Activated T-cell treated with anti-CD3 and anti-CD28 coated beads, Interleukin-2, amount 50 U/mL, for 1 hour (primary cell): Measurements from ENCODE around the gene IL20RB.
"Not testable (repeated sequence)": the region's sequence is repeated elsewhere in the genome, so short reads cannot be mapped to it uniquely, and the experiment has no call there.

ENCODE experiments used
- DNase-seq: peaks from one replicate; pipeline ENCODE4 v3.0.0-alpha.2; 2020

The IL20RB gene

DNA sequence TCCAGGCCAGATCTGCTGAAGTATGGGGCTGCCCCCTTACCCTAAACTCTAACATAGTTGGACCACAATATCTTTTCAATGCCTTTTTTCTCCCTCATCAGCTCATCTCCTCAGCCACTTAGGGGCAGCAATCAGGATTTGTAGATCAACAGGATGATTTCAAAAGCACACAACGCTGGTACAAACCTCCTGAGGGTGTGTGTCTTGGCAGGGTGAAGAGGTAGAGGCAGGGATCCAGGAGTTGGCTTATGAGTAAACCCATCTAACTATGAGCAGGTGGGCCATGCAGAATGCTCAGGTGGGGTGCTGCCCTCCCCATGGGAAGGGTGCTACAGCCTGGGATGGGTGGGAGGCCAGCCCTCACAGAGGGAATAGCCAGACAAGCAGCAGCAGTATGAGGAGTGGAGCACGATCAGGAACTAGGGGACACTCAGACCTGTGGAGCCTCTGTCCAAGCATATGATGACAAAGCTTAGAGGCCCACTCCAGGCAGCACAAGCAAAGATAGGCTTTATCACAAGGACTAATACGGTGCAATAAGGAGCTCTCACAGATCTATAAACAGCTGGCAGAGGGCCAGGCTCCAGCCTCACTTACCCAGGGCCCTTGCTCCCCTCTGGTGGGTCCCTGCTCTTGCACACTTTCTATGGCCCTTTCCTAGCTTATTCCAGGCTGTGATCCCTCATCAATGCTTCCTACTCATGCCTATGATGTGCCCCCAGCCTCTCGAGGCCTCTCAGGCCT lies 32.2 kb downstream of the IL20RB start:
- DNase-seq, result no peak

DNA sequence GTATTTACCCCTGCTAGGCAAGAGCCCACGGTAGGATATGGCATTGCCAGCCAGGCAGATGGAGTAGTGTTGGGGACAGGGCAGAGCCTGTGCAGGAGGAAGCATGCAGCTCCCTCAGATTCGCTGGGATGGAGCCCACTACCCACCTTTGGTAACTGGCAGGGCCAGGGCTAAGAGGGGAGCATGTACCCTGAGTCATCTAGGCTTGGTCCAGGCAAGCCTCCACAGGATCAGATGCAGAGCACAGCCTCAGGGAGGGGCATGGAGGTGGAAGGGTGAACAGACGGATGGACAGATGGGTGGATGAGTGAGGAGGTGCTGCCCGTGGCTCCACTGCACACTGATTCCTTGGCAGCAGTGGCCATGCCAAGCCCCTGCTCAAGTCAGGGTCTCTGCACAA lies 33.0 kb downstream of the IL20RB start:
- DNase-seq, result no peak

DNA sequence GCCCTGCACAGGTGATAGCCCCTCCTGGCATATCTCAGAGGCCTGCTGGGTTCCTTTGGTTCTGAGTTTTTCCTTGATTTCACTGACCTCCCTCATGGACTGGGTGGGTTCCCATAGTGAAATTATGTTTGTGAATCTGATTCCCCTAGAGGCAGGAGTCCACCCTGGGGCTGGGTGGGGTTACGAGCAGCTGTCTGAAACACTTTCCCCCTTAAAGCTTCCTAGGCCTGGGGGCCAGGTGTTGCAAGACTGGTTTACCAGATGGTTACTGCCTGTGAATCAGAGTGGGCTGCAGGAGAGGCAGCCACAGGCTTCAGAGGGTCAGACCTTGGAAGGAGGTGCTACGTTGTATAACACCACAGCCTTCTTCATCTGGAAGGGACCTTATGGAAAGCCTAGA lies 34.3 kb downstream of the IL20RB start:
- DNase-seq, result no peak

DNA sequence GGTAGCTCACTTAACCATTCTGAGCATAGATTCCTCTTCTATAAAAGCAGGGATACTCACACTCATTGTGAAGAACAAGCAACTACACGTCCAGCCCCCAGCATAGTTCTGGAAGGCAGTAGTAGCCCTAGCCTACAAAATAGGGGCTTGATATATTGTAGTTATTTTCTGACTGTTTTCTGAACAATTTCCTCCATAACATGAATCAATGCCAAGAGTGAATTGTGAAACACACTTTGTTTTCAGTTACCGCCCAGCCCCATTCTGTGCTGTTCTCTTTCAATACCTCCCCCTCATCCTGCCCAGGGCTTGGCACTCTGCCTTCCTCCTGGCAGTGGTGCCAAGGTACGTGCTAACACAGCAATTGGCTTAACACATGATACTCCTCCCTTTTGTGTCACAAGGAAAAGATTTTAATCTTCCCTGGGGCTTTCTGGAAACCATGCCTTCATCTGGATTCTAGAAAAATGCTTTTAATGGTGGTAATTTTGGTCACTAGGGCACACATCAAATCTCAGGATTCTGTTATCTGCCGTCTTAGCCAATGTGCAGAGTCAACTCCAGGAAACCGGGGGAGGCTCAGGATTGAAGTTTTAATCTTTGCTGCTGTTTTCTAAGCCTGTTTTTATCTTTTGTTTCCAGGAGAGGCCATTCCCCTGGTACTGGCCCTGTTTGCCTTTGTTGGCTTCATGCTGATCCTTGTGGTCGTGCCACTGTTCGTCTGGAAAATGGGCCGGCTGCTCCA lies 37.2 kb downstream of the IL20RB start:
- no peak for DNase-seq

DNA sequence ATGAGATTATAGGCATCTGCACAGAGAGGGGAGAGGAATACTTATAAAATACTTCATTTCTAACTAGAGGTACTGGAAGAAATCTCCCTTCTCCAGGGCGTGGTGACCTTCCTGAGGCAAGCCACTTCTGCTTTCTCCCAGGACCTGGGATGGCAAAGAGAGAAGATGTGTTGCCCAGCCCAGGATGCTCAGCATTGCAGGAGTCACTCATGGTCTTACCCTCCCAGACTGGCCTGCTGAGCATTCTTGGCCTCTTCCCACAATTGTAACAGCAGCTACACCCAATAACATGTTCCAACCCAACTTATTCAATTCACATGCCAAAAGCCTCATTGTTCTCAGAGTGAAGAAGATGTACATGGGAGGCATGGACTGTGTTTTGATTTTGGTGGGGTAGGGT lies 37.9 kb downstream of the IL20RB start:
- DNase-seq, result no peak

DNA sequence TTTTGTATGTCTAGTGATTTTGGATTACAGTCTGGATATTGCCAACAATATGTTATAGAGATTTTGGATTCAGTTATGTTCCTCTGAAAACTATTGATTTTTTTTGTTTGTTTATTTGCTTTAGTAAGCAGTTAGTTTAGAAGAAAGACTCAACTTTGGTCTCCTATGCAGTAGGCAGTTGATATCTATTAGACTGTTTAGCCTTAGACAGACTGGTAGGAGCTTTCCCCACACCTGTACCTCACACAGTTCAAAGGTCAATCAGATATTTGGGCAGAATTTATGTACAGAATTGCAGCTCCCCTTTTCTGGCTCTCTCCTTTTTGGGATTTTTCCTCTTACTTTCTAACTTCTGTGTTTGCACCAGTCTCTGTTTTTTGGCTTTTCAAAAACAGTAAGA lies 42.3 kb downstream of the IL20RB start:
- DNase-seq, result no peak

DNA sequence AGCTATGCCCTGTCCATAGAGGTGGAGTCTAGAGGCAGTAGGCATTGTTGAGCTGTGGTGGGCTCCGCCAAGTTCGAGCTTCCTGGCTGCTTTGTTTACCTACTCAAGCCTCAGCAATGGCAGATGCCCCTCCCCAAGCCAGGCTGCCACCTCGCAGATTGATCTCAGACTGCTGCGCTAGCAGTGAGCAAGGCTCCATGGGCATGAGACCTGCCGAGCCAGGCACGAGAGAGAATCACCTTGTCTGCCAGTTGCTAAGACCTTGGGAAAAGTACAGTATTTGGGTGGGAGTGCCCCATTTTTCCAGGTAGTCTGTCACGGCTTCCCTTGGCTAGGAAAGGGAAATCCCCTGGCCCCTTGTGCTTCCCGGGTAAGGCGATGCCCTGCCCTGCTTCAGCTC lies 49.6 kb downstream of the IL20RB start:
- not testable (repeated sequence) for DNase-seq

DNA sequence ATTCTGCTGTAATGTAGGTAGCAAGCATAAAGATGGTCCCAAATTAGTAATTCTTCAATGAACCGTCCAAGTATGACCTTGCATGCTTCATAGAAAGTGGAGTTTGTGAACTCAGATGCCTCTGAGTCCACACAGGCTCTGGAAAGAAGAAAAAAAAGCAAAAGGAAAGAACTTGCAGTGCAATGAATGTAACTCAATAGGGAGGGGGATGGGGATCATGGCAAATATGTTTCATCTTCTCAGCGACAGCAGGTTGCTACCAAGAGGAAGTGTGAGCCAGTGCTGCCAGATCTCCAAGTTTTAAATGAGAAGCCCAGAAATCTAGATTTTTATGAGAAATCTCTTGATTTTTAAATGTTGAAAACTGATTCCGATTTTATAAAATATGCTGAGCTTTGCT lies 50.3 kb downstream of the IL20RB start:
- DNase-seq, result no peak

DNA sequence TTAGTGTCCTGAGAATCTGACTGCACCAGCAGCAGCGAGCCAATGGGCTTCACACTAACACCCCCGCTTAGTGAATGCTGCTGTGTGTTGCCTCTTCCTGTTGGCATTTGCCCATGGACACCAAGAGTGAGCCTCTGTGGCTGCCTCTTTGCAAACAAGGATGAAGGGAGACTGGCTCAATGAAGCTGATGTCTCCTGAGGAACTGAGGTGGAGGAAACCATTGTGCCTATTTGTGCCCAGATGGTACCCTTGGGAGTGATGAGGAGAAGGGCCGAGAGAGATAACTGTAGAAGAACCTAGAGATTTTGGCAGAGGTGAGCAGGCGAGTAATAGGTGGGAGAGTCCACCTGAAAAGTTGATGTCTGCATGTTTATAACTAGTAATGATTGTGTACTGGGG lies 51.2 kb downstream of the IL20RB start:
- DNase-seq, result no peak

DNA sequence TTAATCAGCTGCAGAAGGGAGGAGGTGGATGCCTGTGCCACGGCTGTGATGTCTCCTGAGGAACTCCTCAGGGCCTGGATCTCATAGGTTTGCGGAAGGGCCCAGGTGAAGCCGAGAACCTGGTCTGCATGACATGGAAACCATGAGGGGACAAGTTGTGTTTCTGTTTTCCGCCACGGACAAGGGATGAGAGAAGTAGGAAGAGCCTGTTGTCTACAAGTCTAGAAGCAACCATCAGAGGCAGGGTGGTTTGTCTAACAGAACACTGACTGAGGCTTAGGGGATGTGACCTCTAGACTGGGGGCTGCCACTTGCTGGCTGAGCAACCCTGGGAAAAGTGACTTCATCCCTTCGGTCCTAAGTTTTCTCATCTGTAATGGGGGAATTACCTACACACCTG lies 52.4 kb downstream of the IL20RB start:
- DNase-seq, result no peak

DNA sequence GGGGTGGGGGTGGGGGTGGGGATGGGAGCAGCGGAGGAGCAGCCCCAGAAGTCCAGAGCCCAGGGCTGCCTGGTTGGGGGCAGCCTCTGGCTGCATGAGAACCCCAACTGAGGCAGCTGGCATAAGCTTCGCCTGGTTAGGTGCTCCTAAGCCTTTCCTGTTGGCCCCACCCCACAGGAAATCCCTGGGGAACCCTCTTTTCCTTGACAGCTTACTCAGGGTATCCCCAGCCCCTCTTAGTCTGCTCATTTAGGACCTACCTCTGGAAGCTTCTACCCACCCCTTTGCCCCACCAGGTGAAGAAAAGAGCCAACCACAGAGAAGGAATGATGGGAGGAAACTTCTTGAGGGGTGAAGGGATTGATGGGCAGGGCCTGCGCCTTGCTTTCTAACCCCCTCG lies 53.4 kb downstream of the IL20RB start:
- no peak for DNase-seq

DNA sequence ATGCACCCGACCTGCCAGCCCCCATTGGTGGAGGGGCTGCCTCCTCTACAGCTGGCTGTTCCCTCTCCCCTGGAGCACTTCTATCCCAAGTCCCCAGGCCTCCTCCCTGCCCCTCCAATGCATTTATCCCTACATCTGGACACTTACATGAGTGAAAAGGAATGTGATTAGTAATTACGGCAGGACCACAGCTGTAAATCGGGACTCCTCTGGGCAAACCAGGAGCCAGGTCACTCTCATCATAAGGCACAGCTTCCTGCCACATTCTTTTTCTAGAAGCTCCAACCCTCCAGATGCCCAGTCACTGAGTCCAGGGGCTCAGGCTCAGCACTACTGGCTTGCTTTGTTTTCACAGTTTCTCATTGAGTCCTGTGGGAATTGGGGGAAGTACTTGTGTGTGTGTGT lies 54.3 kb downstream of the IL20RB start:
- no peak for DNase-seq

DNA sequence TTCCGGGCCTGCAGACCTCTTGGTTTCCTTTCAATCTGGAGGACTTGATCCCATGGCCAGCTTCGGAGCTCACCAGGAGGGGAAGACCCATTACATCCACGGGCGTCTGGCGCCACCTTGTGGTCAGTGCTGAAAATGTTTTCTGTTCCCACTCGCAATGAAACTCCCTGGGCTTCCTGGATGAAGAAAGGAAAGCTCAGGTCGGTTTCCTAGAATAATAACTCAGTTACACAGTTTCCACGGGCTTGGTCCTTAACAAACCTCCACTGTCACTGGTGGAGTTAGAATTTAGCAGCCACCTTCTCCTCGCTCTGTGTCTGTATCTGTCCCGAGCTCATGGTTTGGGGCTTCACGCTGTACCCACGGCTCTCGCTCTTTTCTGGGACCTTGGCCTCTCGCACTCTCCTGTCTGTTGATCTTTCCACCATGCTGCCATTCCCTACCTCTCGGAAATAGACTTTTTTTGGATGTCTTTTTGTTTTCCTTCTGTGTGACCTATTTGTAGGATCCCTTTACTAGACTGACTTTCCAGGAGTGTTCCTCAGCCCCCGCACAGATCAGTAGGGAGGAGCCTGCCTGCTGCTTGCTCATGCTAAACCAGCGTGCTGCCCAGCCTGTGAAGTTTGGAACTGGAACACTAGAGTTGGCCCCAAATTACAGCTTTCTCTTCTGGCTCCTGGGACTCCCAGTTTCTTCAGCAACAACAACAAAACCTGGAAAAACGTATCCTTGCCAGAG lies 56.3 kb downstream of the IL20RB start:
- DNase-seq, result peak; percentile 87

DNA sequence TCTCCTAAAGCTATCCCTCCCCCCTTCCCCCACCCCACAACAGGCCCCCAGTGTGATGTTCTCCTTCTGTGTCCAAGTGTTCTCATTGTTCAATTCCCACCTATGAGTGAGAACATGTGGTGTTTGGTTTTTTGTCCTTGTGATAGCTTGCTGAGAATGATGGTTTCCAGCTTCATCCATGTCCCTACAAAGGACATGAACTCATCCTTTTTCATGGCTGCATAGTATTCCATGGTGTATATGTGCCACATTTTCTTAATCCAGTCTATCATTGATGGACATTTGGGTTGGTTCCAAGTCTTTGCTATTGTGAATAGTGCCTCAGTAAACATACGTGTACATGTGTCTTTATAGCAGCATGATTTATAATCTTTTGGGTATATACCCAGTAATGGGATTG lies 59.5 kb downstream of the IL20RB start:
- not testable (repeated sequence) for DNase-seq

DNA sequence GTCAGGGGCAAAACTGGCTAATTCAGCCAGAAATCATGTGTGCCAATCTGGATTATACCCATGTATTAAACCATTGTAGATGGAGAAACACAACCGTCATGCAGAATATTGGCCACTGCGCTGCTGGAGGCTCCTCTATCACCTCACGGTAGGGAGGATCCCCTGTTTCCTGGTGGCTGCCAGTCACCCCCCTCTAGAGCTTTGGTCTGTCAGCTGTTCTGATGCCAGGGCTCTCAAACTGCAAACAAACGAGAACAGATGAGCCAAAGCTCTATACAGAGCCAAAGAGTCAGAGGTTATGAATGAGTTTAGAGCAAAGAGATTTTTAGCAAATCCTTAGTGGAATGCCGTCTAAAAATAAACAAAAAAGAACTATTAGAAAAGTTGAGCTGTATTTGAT lies 62.5 kb downstream of the IL20RB start:
- no peak for DNase-seq

DNA sequence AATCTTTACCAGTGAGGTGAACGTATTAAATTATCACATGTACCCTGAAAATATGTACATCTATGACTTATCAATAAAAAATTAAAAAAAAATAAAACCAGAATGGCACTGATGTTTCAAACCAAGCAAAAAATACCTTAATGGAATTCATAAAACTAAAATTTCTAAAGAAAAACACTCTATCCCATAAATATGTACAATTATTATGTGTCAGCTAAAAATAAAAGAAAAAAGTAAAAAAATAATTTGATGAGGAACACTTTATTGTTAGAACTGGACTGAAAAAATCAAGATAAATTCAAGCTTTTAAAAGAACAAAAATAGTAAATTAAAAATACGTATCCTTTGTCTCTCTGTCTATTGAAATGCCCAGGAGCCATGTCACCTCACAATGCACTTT lies 63.1 kb downstream of the IL20RB start:
- DNase-seq, result no peak

DNA sequence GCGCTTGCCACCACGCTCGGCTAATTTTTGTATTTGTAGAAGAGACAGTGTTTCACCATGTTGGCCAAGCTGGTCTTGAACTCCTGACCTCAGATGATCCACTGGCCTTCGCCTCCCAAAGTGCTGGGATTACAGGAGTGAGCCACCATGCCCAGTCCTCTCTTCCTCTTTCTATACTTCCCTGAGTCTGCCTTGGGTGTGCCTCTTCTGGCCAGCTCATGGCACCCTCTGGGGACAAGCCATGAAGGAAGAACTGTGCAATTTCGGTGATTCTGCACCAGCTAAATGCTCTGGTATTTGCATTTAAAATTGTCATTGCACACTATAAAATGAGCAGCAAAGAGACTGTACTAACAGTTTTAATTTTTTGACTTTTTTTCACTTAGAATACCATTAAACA lies 66.6 kb downstream of the IL20RB start:
- DNase-seq, result no peak

DNA sequence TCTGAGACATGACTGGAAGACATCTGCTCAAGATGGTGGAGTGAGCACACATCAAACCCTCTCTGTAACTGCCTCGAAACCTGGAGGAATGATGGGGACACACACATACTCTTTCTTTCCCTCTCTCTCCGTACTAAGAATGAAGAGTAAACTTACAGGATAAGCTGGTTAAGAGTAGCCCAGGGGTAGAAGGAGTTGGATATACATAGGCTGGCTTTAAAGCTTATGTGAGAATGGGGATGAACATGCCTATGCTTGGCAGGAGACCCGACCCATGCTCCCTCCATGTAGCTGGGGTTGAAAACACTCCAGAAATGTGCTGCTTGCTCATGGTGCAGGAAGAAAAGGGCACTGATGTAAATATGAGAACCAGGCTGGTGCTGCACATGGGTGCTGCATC lies 68.9 kb downstream of the IL20RB start:
- no peak for DNase-seq

DNA sequence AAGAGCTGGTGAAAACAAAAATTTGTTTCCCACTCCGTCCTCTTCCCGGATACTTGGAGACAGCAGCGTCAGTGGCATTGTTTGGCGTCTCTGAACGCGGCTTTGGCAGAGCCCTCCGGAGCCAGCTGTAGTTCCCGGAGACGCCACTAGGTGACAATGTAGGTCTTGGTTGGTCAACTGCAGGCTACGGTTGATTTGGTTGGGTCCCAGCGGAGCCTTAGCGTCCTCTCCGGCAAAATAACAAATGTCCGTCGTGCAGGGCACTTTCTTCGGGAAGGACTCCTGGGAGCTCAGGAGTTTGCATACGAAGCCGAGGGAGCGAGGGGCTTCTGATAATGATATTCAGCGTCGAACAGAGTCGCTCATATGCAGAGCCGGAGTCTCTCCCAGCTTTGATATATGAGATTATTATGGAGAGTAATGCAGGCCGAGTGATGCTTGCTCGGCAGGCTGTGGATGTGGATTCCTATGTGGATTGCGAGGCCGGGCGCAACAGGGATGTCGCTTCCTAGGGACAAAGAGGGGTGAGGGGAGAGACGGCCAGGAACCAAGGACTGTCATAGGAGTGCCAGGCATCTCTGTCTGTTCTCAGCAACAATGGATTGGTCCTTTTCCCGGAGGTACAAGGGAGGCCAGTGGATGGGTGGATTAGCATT lies 74.8 kb downstream of the IL20RB start:
- peak; percentile 75 for DNase-seq

DNA sequence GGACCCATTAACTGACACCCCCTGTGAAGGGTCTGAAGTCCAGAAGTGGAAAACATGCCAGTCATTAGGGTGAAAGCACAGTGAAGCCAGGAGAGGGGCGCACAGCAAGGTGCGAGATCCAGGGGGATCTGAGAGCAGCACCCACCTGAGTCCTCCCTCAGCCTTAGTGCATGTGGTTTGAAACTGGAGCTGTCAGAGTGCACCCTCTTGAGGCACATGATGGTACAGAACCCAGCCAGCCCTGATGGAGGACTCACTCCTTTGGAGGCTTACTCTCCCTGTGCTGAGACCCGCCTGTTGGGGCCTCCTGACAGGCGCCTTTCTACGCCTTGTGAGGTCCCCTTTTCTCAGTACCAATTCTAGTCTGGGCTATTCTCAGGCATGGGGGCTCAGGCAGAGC lies 77.8 kb downstream of the IL20RB start:
- no peak for DNase-seq

DNA sequence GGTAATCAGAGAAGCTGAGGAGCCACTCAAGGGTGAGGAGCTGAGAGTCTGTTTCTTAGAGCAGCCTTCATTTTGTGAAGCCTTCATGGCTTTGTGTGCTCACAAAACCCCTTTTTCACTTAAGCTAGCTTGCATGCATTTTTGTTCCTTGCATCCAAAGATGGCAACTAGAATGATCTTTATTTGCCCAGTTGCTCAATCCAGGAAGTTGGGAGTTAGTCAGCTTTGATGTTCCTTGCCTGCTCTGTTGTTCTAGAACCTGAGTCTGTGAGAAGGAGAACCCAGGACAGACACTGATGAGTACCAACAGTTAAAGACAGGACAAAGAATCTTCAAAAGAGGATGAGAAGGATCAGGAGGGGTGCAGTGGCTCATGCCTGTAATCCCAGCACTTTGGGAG lies 81.8 kb downstream of the IL20RB start:
- no peak for DNase-seq

DNA sequence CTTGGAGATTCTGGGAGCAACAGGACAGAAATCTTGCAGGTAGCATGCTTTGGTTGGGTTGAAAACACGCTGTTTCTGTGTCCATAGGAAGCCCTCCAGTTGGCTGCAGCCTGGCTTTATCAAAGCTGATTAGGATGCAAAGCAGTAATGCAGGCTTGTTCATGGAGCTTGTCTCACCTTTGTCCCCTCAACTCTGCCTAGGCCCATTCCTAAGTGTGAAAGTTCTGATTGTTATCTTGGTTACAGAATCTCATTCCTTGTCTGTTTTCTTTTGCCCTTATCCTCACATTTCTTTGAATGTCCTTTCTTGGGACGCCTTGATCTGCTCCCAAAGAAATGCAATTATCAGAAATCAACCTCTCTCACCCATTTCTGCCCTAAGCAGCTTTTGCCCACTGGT lies 83.5 kb downstream of the IL20RB start:
- DNase-seq, result no peak

DNA sequence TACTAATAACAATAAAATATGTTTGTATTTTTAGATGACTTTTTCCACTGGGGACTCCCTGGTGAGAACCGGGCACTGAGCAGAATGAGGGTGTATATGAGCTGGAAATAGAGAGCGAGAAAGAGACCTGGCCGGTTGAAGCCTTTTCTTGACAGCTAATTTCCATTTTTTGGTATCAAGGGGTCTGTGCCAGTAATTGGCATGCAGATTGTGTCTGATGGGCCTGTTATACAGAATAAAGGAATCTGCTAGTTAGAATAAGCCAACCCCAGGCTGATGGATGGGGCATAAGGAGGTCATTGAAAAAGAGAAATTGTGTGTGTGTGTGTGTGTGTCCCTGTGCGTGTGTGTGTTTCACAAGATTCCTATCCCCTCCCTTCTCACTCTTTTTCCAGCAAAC lies 83.9 kb downstream of the IL20RB start:
- DNase-seq, result no peak

DNA sequence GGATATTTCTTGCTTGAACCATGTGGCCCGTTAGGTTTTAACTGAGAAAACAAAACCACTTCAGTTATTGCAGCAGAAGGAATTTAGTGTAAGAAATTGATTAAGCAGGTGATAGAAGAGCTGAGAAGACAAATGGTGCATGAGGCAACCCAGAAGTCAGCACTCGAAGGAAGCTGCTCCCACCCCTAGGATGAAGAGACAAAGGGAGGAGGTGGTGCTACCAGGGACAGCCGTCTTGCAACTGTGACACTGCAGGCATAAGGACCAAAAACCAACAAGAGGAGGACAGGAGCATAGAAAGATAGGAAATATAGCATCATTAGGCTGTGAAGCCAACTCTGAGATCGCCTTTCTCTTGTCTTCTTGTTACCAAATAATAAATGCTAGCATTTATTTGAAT lies 89.0 kb downstream of the IL20RB start:
- no peak for DNase-seq
